K562 (cell line): ENCODE data around the gene CEP57. TPM values are rescaled to one million over a fixed set of nuclear protein-coding genes. Genes with fewer than 3 reads are reported as not detected.

Experiments
- ATAC-seq: fragments of 200-7000 bp; cut with Tn5 transposase; 3 replicates; pipeline ENCODE4 v1.9.1; 2020; ENCODE audit warnings: moderate library complexity
- BruUV-seq: library from RNA; stranded (reverse); fragments of 400-500 nt; replicated peaks from 2 replicates; lab custom pipeline; 2021; lab: Mats Ljungman, UMichigan
- CTCF ChIA-PET: fragments of 300-600 bp; formaldehyde crosslinking; extraction: SDS; loops from one replicate; lab custom pipeline; 2021; ENCODE audit warnings: low intra/inter-chr PET ratio; lab: Yijun Ruan, JAX
- POLR2A ChIA-PET: fragments of 300-600, 350-650 bp; sonication (Branson Sonifier 250); formaldehyde crosslinking; extraction: SDS; loops from one replicate; lab custom pipeline; 2021; ENCODE audit warnings: antibody characterized with exemption, inconsistent platforms; lab: Yijun Ruan, JAX
- DNase-seq, 4 experiments: peaks; one replicate each; pipeline versions ENCODE4 v3.0.0 to v3.0.0-alpha.2; 2011 to 2018; ENCODE audit warnings: low spot score in 3 of 4, mixed read lengths in 3 of 4; ENCODE audit errors: extremely low read depth in 1 of 4
- FAIRE-seq: peaks from 2 replicates; lab custom pipeline; 2011; peaks lifted over from hg19 to GRCh38; lab: Jason Lieb, UNC
- H2AFZ ChIP-seq: 2 replicates; pipeline ENCODE4 v1.6.0; 2011; ENCODE audit warnings: low read depth, low read length, control low read depth, inconsistent platforms
- H3K27ac ChIP-seq: fragments of 200-600 bp; 3 replicates; pipeline ENCODE4 v1.8.0; 2011; ENCODE audit warnings: low read depth, mild to moderate bottlenecking, control low read depth, inconsistent platforms, low read length, moderate library complexity, mixed read lengths; ENCODE audit errors: extremely low read depth
- H3K27me3 ChIP-seq, 2 experiments: fragments of 300-600 bp in 1 of 2; 2 replicates in 1 of 2; 3 replicates in 1 of 2; pipeline versions ENCODE4 v1.6.0 to v1.8.0; 2011; ENCODE audit warnings: inconsistent platforms in 2 of 2, low read length in 2 of 2, mild to moderate bottlenecking in 1 of 2, mixed read lengths in 1 of 2, moderate library complexity in 1 of 2; ENCODE audit not compliant: control insufficient read depth in 2 of 2, insufficient read depth in 2 of 2
- H3K36me3 ChIP-seq: fragments of 300-600 bp; 3 replicates; pipeline ENCODE4 v1.8.0; 2011; ENCODE audit warnings: mild to moderate bottlenecking, low read length, inconsistent platforms; ENCODE audit not compliant: control insufficient read depth, insufficient read depth
- H3K4me1 ChIP-seq, 2 experiments: fragments of 200-600 bp in 1 of 2; replicated peaks in 1 of 2; 2 replicates in 1 of 2; 3 replicates in 1 of 2; pipeline versions ENCODE4 v1.5.1 to v1.8.0; 2011; ENCODE audit warnings: inconsistent platforms in 2 of 2, low read length in 2 of 2, mild to moderate bottlenecking in 1 of 2, mixed read lengths in 1 of 2, moderate library complexity in 1 of 2; ENCODE audit not compliant: control insufficient read depth in 2 of 2, insufficient read depth in 2 of 2
- H3K4me2 ChIP-seq: 2 replicates; pipeline ENCODE4 v1.6.1; 2011; ENCODE audit warnings: low read length, control low read depth, inconsistent platforms, mixed read lengths; ENCODE audit not compliant: insufficient read depth
- H3K4me3 ChIP-seq: fragments of 200-600 bp; sonication (generic), shearing (Covaris generic); 2 replicates; pipeline ENCODE4 v1.5.1; 2016; ENCODE audit warnings: control low read depth, inconsistent platforms
- H3K79me2 ChIP-seq: fragments of 200-600 bp; 3 replicates; pipeline ENCODE4 v1.8.0; 2011; ENCODE audit warnings: low read length, inconsistent platforms; ENCODE audit not compliant: control insufficient read depth, insufficient read depth
- H3K9ac ChIP-seq, 2 experiments: 2 replicates each; pipeline versions ENCODE4 v1.6.0 to v1.6.1; 2011; ENCODE audit warnings: low read depth in 2 of 2, low read length in 2 of 2, control low read depth in 1 of 2, inconsistent platforms in 1 of 2, mild to moderate bottlenecking in 1 of 2, mixed read lengths in 1 of 2; ENCODE audit not compliant: insufficient read depth in 1 of 2
- H3K9me1 ChIP-seq: one replicate; pipeline ENCODE4 v1.6.0; 2011; ENCODE audit warnings: inconsistent platforms, mild to moderate bottlenecking, low read length, moderate library complexity; ENCODE audit not compliant: control insufficient read depth, insufficient read depth
- H3K9me3 ChIP-seq: replicated peaks from 2 replicates; pipeline ENCODE4 v1.5.1; 2011; ENCODE audit warnings: low read depth, low read length, inconsistent platforms; ENCODE audit not compliant: control insufficient read depth, insufficient read depth
- H4K20me1 ChIP-seq: replicated peaks from 2 replicates; pipeline ENCODE4 v1.6.1; 2011; ENCODE audit warnings: low read length, inconsistent platforms, mixed read lengths; ENCODE audit not compliant: control insufficient read depth, insufficient read depth
- BCLAF1 ChIP-seq, 2 experiments: fragments of 450-650 bp in 1 of 2; IDR thresholded peaks; 2 replicates each; pipeline ENCODE4 v1.6.1; 2011 to 2017; ENCODE audit warnings: low read depth in 2 of 2, antibody characterized with exemption in 1 of 2, borderline replicate concordance in 1 of 2, low read length in 1 of 2, mild to moderate bottlenecking in 1 of 2, mixed read lengths in 1 of 2; ENCODE audit not compliant: control insufficient read depth in 1 of 2
- HMGN3 ChIP-seq: IDR thresholded peaks from 2 replicates; pipeline ENCODE4 v1.6.1; 2011; ENCODE audit warnings: borderline replicate concordance, low read depth, mild to moderate bottlenecking, mixed read lengths, low read length; ENCODE audit not compliant: insufficient read length; ENCODE audit errors: extremely low read depth
- PKNOX1 ChIP-seq: fragments of 450-650 bp; IDR thresholded peaks from 2 replicates; pipeline ENCODE4 v1.6.1; 2016
- SIN3A ChIP-seq, 2 experiments: fragments of 150-350 bp in 1 of 2; IDR thresholded peaks; 2 replicates each; pipeline ENCODE4 v1.6.1; 2011 to 2016; ENCODE audit warnings: borderline replicate concordance in 2 of 2, low read depth in 2 of 2, low read length in 2 of 2, mild to moderate bottlenecking in 2 of 2, moderate library complexity in 2 of 2; ENCODE audit not compliant: control insufficient read depth in 1 of 2
- SP2 ChIP-seq: IDR thresholded peaks from 2 replicates; pipeline ENCODE4 v1.6.1; 2011; ENCODE audit warnings: mild to moderate bottlenecking, low read depth, low read length, moderate library complexity; ENCODE audit not compliant: poor library complexity, severe bottlenecking; ENCODE audit errors: extremely low read depth
- ZC3H8 ChIP-seq: fragments of 450-650 bp; IDR thresholded peaks from 2 replicates; pipeline ENCODE4 v1.6.1; 2017
- ZNF146 ChIP-seq: IDR thresholded peaks from one replicate; pipeline ENCODE4 v1.6.1; 2018; ENCODE audit warnings: missing compliant biosample characterization; ENCODE audit not compliant: unreplicated experiment
- ZNF184 ChIP-seq: sonication (generic); formaldehyde crosslinking; IDR thresholded peaks from 2 replicates; pipeline ENCODE4 v1.5.0; 2020; ENCODE audit warnings: missing genetic modification reagents
- ZNF57 ChIP-seq: fragments of 450-650 bp; formaldehyde crosslinking; IDR thresholded peaks from 2 replicates; pipeline ENCODE4 v1.4.0; 2020; ENCODE audit warnings: mild to moderate bottlenecking, moderate library complexity
- WGBS: fragments of 100-300 bp; shearing (Covaris generic); methylation state at CpG from one replicate; pipeline ENCODE4 v1.1.6; 2016; ENCODE audit warnings: low coverage, mixed read lengths; ENCODE audit not compliant: insufficient coverage; ENCODE audit errors: missing lambda C conversion rate; 5-methylcytosine and 5-hydroxymethylcytosine counted together
- in situ Hi-C: fragments of 300-500 bp; cut with MboI; formaldehyde crosslinking; loops from 4 replicates; pipeline ENCODE4 v1.15.0; 2018; ENCODE audit warnings: inconsistent platforms, mixed read lengths
- intact Hi-C: fragments of 100-400 bp; cut with micrococcal nuclease; formaldehyde crosslinking; loops from 2 replicates; pipeline ENCODE4 v1.14.2; 2022
- polyA plus RNA-seq, 8 experiments: library from polyadenylated mRNA; depleted of rRNA in 4 of 8; stranded (reverse) in 5 of 8; unstranded in 3 of 8; fragments of >200 nt; fragmentation: Nextera tagmentation in 2 of 8; fragmentation: Illumina TruSeq in 1 of 8; extraction: Ambion mirVana in 2 of 8; extraction: Trizol in 1 of 8; gene quantifications; 2 replicates each; pipeline versions ENCODE4 v1.2.1 to v1.2.3, GENCODE V29; 2011 to 2014; ENCODE audit warnings: inconsistent platforms in 1 of 8, missing spikeins in 1 of 8
- total RNA-seq, 7 experiments: library from RNA; depleted of rRNA in 6 of 7; stranded (reverse); fragments of >200 nt in 6 of 7; fragmentation: Illumina TruSeq in 2 of 7; extraction: Trizol in 2 of 7; gene quantifications; 2 replicates each; pipeline versions ENCODE4 v1.2.1 to v1.2.3, GENCODE V29; 2011 to 2021; ENCODE audit warnings: low replicate concordance in 1 of 7
- TF ChIP-seq, protein P1 (sequence below): fragments of 250-450 bp; sonication (Bioruptor Pico); IDR thresholded peaks from 2 replicates; pipeline ENCODE4 v1.8.0; 2022; ENCODE audit warnings: inconsistent platforms, mild to moderate bottlenecking, moderate library complexity, borderline replicate concordance
- TF ChIP-seq, protein P2 (sequence below): fragments of 200-800 bp; sonication (Bioruptor generic); IDR thresholded peaks from 2 replicates; pipeline ENCODE4 v1.6.1; 2017; ENCODE audit warnings: missing genetic modification characterization, missing compliant biosample characterization

CEP57 gene
- total and polyA plus RNA-seq, 9 of the 15 experiments (the other 6 are each of a cell fraction or from before 2014, with no cell fraction given) = 25.1 to 88.1 (median 65.2) TPM

GRCh38 chr11:95816037-95816436 lies 25.7 kb downstream of the CEP57 start (continued):
- TF ChIP-seq ZC3H8 (no peak), SIN3A (IDR thresholded peaks at IDR 0.05; ENCODE audit: borderline replicate concordance in 2 of 2, control insufficient read depth in 1 of 2, low read depth in 2 of 2, low read length in 2 of 2) (no peak)

- 48% methylated on average over 2 of the region's 2 CpGs for WGBS
- BruUV-seq = no TSS peak
- no peak for DNase-seq
- CTCF ChIA-PET = no interaction called here
- H3K27me3 ChIP-seq = no peaks in the 10 kb centered on the region
- no peaks in the 10 kb centered on the region for H3K79me2 ChIP-seq
- TF ChIP-seq BCLAF1 (IDR thresholded peaks at IDR 0.05; ENCODE audit: borderline replicate concordance in 1 of 2, control insufficient read depth in 1 of 2, low read depth in 2 of 2, low read length in 1 of 2) (no peak), ZNF184 (CRISPR knock-in tag) (no peak), ZNF57 (CRISPR knock-in tag) (no peak), PKNOX1 (no peak), SP2 (no peak), HMGN3 (no peak), ZNF146 (CRISPR knock-in tag) (no peak)
- TF ChIP-seq, protein P1, sequence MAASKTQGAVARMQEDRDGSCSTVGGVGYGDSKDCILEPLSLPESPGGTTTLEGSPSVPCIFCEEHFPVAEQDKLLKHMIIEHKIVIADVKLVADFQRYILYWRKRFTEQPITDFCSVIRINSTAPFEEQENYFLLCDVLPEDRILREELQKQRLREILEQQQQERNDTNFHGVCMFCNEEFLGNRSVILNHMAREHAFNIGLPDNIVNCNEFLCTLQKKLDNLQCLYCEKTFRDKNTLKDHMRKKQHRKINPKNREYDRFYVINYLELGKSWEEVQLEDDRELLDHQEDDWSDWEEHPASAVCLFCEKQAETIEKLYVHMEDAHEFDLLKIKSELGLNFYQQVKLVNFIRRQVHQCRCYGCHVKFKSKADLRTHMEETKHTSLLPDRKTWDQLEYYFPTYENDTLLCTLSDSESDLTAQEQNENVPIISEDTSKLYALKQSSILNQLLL (CRISPR knock-in tag) = no peak
- TF ChIP-seq, protein P2, sequence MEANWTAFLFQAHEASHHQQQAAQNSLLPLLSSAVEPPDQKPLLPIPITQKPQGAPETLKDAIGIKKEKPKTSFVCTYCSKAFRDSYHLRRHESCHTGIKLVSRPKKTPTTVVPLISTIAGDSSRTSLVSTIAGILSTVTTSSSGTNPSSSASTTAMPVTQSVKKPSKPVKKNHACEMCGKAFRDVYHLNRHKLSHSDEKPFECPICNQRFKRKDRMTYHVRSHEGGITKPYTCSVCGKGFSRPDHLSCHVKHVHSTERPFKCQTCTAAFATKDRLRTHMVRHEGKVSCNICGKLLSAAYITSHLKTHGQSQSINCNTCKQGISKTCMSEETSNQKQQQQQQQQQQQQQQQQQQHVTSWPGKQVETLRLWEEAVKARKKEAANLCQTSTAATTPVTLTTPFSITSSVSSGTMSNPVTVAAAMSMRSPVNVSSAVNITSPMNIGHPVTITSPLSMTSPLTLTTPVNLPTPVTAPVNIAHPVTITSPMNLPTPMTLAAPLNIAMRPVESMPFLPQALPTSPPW = no peak
- TF ChIP-seq, all 486 proteins: peak for 0
- H3K4me3 ChIP-seq = no peak overlapping the region
- H4K20me1 ChIP-seq = no peaks in the 10 kb centered on the region
- in situ Hi-C loops = no loop called here
- H3K36me3 ChIP-seq = peaks cover 66% of the 10 kb centered on the region
- FAIRE-seq (no peak), ATAC-seq (no peak)
- no peak overlapping the region for H2AFZ ChIP-seq
- H3K4me2 ChIP-seq = no peak overlapping the region
- POLR2A ChIA-PET = no interaction called here
- no peak overlapping the region for H3K27ac ChIP-seq
- H3K9me1 ChIP-seq = no peaks in the 10 kb centered on the region
- H3K9ac ChIP-seq = no peak overlapping the region
- intact Hi-C loops = no loop called here
- no peaks in the 10 kb centered on the region for H3K4me1 ChIP-seq
- H3K9me3 ChIP-seq = no peaks in the 10 kb centered on the region
These were observed 31.3 kb downstream of the CEP57 start for GRCh38 chr11:95821640-95822039.
